ENCODE measurements around the gene LDHAL6A. TPM values are rescaled to one million over a fixed set of nuclear protein-coding genes. Genes with fewer than 3 reads are reported as not detected.

The LDHAL6A gene
- total RNA-seq, 1 experiment from 2014 or later, result not detected

DNA sequence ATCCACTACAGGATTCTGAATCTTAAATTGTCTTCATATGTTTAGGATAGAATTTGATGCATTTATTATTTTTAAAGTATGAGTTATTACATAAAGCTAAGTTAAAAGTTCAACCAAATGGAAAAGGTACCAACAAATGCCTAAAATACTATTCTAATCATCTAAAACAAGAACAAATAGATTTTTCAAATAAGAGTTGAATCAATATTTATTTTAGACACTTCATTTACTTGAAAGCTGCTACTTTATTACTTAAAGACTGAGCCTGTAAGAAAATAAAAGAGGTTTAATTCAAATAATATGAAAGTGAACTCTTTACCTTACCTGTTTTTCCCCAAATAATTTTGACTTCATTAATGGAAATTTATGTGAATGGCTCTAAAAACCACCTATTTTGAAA lies 16.9 kb downstream of the LDHAL6A start:
- ChIA-PET POLR2A (no interaction called here), CTCF (no interaction called here), RAD21 (ENCODE audit: low non-redundant PET in 1 of 2, low total read pairs in 2 of 2, uncharacterized antibody in 2 of 2, unreplicated experiment in 2 of 2) (no interaction called here)
- Histone ChIP-seq H3K9me2 (ENCODE audit: insufficient read depth) (no peaks in the 10 kb centered on the region), H3K4me3 (replicated peaks in 1 of 2; ENCODE audit: low read depth in 1 of 2, low read length in 2 of 2) (no peak overlapping the region), H2AFZ (ENCODE audit: low read depth, low read length, poor library complexity, severe bottlenecking) (no peak overlapping the region), H3K4me2 (ENCODE audit: low read length) (no peak overlapping the region), H3K4me1 (ENCODE audit: control insufficient read depth in 1 of 2, insufficient read depth in 2 of 2, low read length in 2 of 2) (no peaks in the 10 kb centered on the region), H3K36me3 (ENCODE audit: control insufficient read depth in 1 of 2, insufficient read depth in 2 of 2, low read length in 2 of 2) (no peaks in the 10 kb centered on the region), H3K79me2 (ENCODE audit: insufficient read depth, low read length) (no peaks in the 10 kb centered on the region), H3K27ac (ENCODE audit: low read depth, low read length) (no peak overlapping the region), H4K20me1 (ENCODE audit: insufficient read depth) (no peaks in the 10 kb centered on the region), H3K9ac (ENCODE audit: low read length) (no peak overlapping the region), H3K9me3 (ENCODE audit: control insufficient read depth in 1 of 2, insufficient read depth in 1 of 2, low read depth in 1 of 2, low read length in 2 of 2) (no peaks in the 10 kb centered on the region), H3K27me3 (ENCODE audit: insufficient read depth, low read length) (no peaks in the 10 kb centered on the region)
- DNase-seq (ENCODE audit: low read depth, low spot score) (no peak), ATAC-seq (no peak)
- no peak for TF ChIP-seq SRF (IDR thresholded peaks at IDR 0.05; ENCODE audit: low read depth)
- TF ChIP-seq EZH2phosphoT487 (IDR thresholded peaks at IDR 0.05; ENCODE audit: borderline replicate concordance), result no peak
- TF ChIP-seq, protein P1, sequence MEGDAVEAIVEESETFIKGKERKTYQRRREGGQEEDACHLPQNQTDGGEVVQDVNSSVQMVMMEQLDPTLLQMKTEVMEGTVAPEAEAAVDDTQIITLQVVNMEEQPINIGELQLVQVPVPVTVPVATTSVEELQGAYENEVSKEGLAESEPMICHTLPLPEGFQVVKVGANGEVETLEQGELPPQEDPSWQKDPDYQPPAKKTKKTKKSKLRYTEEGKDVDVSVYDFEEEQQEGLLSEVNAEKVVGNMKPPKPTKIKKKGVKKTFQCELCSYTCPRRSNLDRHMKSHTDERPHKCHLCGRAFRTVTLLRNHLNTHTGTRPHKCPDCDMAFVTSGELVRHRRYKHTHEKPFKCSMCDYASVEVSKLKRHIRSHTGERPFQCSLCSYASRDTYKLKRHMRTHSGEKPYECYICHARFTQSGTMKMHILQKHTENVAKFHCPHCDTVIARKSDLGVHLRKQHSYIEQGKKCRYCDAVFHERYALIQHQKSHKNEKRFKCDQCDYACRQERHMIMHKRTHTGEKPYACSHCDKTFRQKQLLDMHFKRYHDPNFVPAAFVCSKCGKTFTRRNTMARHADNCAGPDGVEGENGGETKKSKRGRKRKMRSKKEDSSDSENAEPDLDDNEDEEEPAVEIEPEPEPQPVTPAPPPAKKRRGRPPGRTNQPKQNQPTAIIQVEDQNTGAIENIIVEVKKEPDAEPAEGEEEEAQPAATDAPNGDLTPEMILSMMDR (IDR thresholded peaks at IDR 0.05 in 2 of 3, conservative IDR thresholded peaks at IDR 0.05 in 1 of 3; ENCODE audit: borderline replicate concordance in 1 of 3, insufficient read depth in 1 of 3, low read depth in 2 of 3, low read length in 2 of 3), result no peak
- TF ChIP-seq FOSL1 (IDR thresholded peaks at IDR 0.05; ENCODE audit: low read depth), result no peak
- TF ChIP-seq EGR1 (IDR thresholded peaks at IDR 0.05; ENCODE audit: low read depth), result no peak
- TF ChIP-seq ZFX (IDR thresholded peaks at IDR 0.05), result no peak
- TF ChIP-seq CBX3 (IDR thresholded peaks at IDR 0.05; ENCODE audit: low read depth), result no peak
- no peak for TF ChIP-seq CEBPB (IDR thresholded peaks at IDR 0.05; ENCODE audit: low read depth)
- no peak for TF ChIP-seq TCF7L2 (IDR thresholded peaks at IDR 0.05; ENCODE audit: borderline replicate concordance, extremely low read depth, insufficient read depth, insufficient read length)
- TF ChIP-seq, protein P2, sequence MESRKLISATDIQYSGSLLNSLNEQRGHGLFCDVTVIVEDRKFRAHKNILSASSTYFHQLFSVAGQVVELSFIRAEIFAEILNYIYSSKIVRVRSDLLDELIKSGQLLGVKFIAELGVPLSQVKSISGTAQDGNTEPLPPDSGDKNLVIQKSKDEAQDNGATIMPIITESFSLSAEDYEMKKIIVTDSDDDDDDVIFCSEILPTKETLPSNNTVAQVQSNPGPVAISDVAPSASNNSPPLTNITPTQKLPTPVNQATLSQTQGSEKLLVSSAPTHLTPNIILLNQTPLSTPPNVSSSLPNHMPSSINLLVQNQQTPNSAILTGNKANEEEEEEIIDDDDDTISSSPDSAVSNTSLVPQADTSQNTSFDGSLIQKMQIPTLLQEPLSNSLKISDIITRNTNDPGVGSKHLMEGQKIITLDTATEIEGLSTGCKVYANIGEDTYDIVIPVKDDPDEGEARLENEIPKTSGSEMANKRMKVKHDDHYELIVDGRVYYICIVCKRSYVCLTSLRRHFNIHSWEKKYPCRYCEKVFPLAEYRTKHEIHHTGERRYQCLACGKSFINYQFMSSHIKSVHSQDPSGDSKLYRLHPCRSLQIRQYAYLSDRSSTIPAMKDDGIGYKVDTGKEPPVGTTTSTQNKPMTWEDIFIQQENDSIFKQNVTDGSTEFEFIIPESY (IDR thresholded peaks at IDR 0.05; ENCODE audit: extremely low read depth, insufficient replicate concordance, low read length), result no peak
- TF ChIP-seq ZNF274 (IDR thresholded peaks at IDR 0.05; ENCODE audit: low read depth, low read length), result no peak
- TF ChIP-seq RAD21 (IDR thresholded peaks at IDR 0.05; ENCODE audit: low read depth), result no peak
- no peak for TF ChIP-seq SP1 (IDR thresholded peaks at IDR 0.05; ENCODE audit: low read depth)
- BruUV-seq (replicated peaks), result no TSS peak
- intact Hi-C loops (cut with micrococcal nuclease), result no loop called here
